GM20000 (cell line): Measurements from ENCODE around the gene TBC1D14.

Experiments
- DNase-seq: peaks from one replicate; pipeline ENCODE4 v3.0.0; 2012; ENCODE audit warnings: low spot score
- TF ChIP-seq, protein P1 (sequence below): IDR thresholded peaks from 2 replicates; pipeline ENCODE4 v1.5.1; 2012; ENCODE audit warnings: mild to moderate bottlenecking, control low read depth; ENCODE audit errors: extremely low read depth, missing control alignments

Gene TBC1D14

DNA sequence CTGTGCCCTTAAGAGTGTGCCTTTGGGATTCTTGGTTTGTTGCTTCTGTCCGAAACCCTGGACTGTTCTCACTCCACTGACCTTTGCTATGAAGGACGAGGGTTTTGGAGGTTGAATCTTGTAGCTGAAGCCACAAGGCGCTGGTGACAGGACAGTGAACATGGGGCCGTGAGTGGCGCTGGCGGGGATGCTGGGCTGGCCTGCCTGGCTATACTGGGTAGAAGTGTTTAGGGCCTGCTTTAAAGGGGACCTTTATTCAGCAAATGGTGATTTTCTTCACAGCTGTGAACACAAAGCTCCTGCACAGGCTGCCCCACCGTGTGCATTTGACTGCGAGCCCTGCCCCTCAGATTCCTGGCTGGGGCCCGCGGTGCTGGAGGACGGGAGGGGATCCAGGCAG, 106.5 kb downstream of the TBC1D14 start:
- DNase-seq = no peak
- TF ChIP-seq, protein P1, sequence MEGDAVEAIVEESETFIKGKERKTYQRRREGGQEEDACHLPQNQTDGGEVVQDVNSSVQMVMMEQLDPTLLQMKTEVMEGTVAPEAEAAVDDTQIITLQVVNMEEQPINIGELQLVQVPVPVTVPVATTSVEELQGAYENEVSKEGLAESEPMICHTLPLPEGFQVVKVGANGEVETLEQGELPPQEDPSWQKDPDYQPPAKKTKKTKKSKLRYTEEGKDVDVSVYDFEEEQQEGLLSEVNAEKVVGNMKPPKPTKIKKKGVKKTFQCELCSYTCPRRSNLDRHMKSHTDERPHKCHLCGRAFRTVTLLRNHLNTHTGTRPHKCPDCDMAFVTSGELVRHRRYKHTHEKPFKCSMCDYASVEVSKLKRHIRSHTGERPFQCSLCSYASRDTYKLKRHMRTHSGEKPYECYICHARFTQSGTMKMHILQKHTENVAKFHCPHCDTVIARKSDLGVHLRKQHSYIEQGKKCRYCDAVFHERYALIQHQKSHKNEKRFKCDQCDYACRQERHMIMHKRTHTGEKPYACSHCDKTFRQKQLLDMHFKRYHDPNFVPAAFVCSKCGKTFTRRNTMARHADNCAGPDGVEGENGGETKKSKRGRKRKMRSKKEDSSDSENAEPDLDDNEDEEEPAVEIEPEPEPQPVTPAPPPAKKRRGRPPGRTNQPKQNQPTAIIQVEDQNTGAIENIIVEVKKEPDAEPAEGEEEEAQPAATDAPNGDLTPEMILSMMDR = no peak

DNA sequence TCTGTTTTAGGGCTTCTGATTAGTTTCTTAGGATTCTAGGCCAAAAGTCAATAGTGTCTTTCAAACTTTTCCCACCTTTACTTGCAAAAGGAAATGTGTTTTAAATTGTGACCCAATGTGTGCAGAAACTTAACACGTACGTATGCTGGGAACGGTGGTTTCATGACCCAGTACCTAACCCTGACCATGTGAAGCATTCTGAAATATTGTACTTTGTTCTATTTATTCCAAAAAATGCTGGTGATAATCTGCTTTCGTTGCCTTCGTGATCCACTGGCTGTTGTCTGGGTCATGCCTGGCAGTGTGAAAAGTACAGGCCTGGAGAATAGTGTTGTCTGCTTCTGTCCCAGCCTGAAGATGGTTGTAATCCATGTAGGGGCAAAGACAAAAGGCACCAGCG, 106.9 kb downstream of the TBC1D14 start:
- TF ChIP-seq, protein P1 = no peak
- no peak for DNase-seq

DNA sequence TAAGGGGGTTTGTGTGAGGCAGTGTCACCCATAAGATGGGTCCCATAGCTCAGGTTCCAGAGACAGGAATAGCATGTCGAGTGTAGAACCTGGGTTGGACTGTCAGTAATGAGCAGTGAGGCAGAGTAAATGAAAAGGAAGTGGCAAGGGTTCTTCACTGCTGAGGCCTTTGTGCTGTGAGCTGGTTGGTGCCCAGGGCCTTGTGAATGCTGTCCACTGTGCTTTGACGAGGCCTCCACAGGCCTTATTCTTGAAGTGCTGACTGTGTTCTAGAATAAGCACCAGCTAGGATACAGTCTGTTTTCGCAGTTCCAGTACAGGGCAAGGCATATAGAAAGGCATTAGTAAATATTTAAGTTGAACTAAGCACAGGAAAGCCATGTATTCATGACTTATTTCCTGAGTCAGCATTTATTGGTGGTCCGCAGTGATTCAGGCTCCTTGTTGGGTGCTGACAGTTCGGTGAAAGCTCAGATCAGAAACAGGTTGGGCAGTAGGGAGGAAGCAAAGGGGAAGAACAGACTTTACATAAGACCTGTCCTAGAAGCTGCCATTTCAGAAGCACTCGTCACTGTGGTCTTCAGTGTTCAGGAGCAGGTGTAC, 107.9 kb downstream of the TBC1D14 start:
- TF ChIP-seq, protein P1 = no peak
- DNase-seq = no peak

DNA sequence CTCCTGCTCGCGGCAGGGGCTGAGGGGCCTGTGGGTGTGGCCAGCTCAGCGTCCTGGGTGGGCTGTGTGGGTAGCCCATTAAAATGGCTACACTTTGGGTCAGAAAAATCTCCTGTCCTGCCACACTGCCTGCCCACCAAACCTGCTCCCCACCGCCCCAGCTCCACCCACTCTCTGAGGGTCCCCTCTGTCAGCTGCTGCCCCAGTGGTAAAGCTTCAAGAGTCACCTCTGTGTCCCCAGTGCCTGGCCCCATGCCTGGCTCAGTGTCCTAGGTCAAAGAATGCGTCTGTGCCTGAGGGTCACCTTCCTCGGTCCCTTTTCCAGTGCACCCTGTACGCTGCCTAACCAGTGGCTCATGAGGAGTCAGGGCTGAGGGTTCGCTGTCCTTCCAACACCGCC, 108.7 kb downstream of the TBC1D14 start:
- TF ChIP-seq, protein P1 = no peak
- no peak for DNase-seq

DNA sequence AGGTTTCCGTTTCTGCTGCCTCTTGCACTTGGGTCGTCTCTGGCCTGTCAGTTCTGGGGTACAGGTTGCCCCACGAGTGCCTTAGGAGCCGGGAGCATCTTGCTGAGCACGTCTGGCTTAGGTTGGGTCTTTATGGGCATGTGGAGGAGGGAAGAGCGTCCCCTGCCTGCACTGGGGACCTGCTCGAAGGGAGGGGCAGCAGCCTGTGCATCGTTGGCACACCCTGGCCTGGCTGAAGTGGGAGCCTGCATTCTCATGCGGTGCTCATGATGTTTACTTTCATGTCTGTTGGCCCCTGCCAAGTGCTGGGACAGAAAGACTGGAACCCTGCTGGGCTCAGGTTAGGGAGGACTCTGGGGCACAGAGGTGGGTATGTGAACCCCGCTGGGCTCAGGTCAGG, 109.7 kb downstream of the TBC1D14 start:
- TF ChIP-seq, protein P1 = no peak
- no peak for DNase-seq

DNA sequence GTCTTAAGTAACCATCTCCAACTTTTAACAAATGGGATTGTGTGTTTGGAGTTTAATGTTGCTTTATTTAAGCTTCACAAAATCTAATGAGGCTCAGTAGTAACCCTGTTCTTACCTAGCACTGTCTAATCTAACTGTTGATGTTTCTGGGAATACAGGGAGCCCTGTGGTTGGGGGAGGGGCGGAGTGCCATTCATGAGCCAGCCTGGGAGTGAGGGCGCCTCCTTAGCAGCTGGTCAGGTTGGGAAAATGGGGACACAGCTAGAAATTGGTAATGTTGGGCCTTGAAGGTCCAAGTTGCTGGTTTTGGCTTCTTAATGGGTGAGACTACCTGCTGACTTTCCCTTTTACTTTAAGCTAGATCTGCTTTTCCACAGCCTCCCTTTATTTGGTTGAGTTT, 110.7 kb downstream of the TBC1D14 start:
- TF ChIP-seq, protein P1 = no peak
- DNase-seq = no peak

DNA sequence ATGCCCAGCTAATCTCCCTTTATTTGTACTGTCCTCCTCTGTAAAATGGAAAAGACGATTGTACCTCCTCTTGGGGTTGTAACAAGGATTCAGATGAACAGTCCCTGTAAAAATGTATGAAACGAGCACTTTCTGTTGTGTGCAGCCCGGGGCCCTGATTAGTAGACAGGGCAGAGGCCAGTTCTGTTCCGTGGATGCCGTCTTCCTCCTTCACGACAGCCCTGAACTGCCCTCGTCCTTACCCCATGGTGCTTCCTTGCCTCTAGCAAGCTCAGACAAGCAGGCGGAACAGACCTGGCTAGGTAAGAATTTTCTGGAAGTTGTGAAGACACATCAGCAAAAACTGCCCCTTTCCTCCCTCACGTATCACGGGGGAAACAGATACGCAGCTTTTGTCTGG, 111.2 kb downstream of the TBC1D14 start:
- DNase-seq = no peak
- TF ChIP-seq, protein P1 = no peak

DNA sequence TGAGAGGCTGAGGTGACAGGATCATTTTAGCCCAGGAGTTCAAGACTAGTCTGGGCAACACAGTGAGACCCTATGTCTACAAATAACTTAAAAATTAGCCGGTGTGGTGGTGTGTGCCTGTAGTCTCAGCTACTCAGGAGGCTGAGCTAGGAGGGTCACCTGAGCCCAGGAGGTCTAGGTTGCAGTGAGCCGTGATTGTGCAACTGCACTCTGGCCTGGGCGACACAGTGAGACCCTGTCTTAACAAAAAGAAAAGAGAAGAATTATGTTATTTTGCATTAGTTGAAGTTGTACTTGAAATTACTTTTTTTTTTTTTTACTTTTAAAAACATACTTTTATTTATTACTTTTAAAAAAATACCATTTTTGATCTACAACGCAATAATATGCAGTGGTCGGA, 111.7 kb downstream of the TBC1D14 start:
- no peak for DNase-seq
- TF ChIP-seq, protein P1 = no peak
